K562 (cell line): ENCODE data around the gene SPHK1. TPM values are rescaled to one million over a fixed set of nuclear protein-coding genes. Genes with fewer than 3 reads are reported as not detected.
A peak's percentile ranks its signal among the peaks of the same experiment; 100 is the strongest.
"Not testable (repeated sequence)": the region's sequence is repeated elsewhere in the genome, so short reads cannot be mapped to it uniquely, and the experiment has no call there.

Experiments
- ATAC-seq: fragments of 200-7000 bp; cut with Tn5 transposase; 3 replicates; pipeline ENCODE4 v1.9.1; 2020; ENCODE audit warnings: moderate library complexity
- BruUV-seq: library from RNA; stranded (reverse); fragments of 400-500 nt; replicated peaks from 2 replicates; lab custom pipeline; 2021; lab: Mats Ljungman, UMichigan
- CTCF ChIA-PET: fragments of 300-600 bp; formaldehyde crosslinking; extraction: SDS; loops from one replicate; lab custom pipeline; 2021; ENCODE audit warnings: low intra/inter-chr PET ratio; lab: Yijun Ruan, JAX
- POLR2A ChIA-PET: fragments of 300-600, 350-650 bp; sonication (Branson Sonifier 250); formaldehyde crosslinking; extraction: SDS; loops from one replicate; lab custom pipeline; 2021; ENCODE audit warnings: antibody characterized with exemption, inconsistent platforms; lab: Yijun Ruan, JAX
- DNase-seq, 4 experiments: peaks; one replicate each; pipeline versions ENCODE4 v3.0.0 to v3.0.0-alpha.2; 2011 to 2018; ENCODE audit warnings: low spot score in 3 of 4, mixed read lengths in 3 of 4; ENCODE audit errors: extremely low read depth in 1 of 4
- FAIRE-seq: peaks from 2 replicates; lab custom pipeline; 2011; peaks lifted over from hg19 to GRCh38; lab: Jason Lieb, UNC
- H2AFZ ChIP-seq: 2 replicates; pipeline ENCODE4 v1.6.0; 2011; ENCODE audit warnings: low read depth, low read length, control low read depth, inconsistent platforms
- H3K27ac ChIP-seq: fragments of 200-600 bp; 3 replicates; pipeline ENCODE4 v1.8.0; 2011; ENCODE audit warnings: low read depth, mild to moderate bottlenecking, control low read depth, inconsistent platforms, low read length, moderate library complexity, mixed read lengths; ENCODE audit errors: extremely low read depth
- H3K27me3 ChIP-seq, 2 experiments: fragments of 300-600 bp in 1 of 2; 2 replicates in 1 of 2; 3 replicates in 1 of 2; pipeline versions ENCODE4 v1.6.0 to v1.8.0; 2011; ENCODE audit warnings: inconsistent platforms in 2 of 2, low read length in 2 of 2, mild to moderate bottlenecking in 1 of 2, mixed read lengths in 1 of 2, moderate library complexity in 1 of 2; ENCODE audit not compliant: control insufficient read depth in 2 of 2, insufficient read depth in 2 of 2
- H3K36me3 ChIP-seq: fragments of 300-600 bp; 3 replicates; pipeline ENCODE4 v1.8.0; 2011; ENCODE audit warnings: mild to moderate bottlenecking, low read length, inconsistent platforms; ENCODE audit not compliant: control insufficient read depth, insufficient read depth
- H3K4me1 ChIP-seq, 2 experiments: fragments of 200-600 bp in 1 of 2; replicated peaks in 1 of 2; 2 replicates in 1 of 2; 3 replicates in 1 of 2; pipeline versions ENCODE4 v1.5.1 to v1.8.0; 2011; ENCODE audit warnings: inconsistent platforms in 2 of 2, low read length in 2 of 2, mild to moderate bottlenecking in 1 of 2, mixed read lengths in 1 of 2, moderate library complexity in 1 of 2; ENCODE audit not compliant: control insufficient read depth in 2 of 2, insufficient read depth in 2 of 2
- H3K4me2 ChIP-seq: 2 replicates; pipeline ENCODE4 v1.6.1; 2011; ENCODE audit warnings: low read length, control low read depth, inconsistent platforms, mixed read lengths; ENCODE audit not compliant: insufficient read depth
- H3K4me3 ChIP-seq: fragments of 200-600 bp; sonication (generic), shearing (Covaris generic); 2 replicates; pipeline ENCODE4 v1.5.1; 2016; ENCODE audit warnings: control low read depth, inconsistent platforms
- H3K79me2 ChIP-seq: fragments of 200-600 bp; 3 replicates; pipeline ENCODE4 v1.8.0; 2011; ENCODE audit warnings: low read length, inconsistent platforms; ENCODE audit not compliant: control insufficient read depth, insufficient read depth
- H3K9ac ChIP-seq, 2 experiments: 2 replicates each; pipeline versions ENCODE4 v1.6.0 to v1.6.1; 2011; ENCODE audit warnings: low read depth in 2 of 2, low read length in 2 of 2, control low read depth in 1 of 2, inconsistent platforms in 1 of 2, mild to moderate bottlenecking in 1 of 2, mixed read lengths in 1 of 2; ENCODE audit not compliant: insufficient read depth in 1 of 2
- H3K9me1 ChIP-seq: one replicate; pipeline ENCODE4 v1.6.0; 2011; ENCODE audit warnings: inconsistent platforms, mild to moderate bottlenecking, low read length, moderate library complexity; ENCODE audit not compliant: control insufficient read depth, insufficient read depth
- H3K9me3 ChIP-seq: replicated peaks from 2 replicates; pipeline ENCODE4 v1.5.1; 2011; ENCODE audit warnings: low read depth, low read length, inconsistent platforms; ENCODE audit not compliant: control insufficient read depth, insufficient read depth
- H4K20me1 ChIP-seq: replicated peaks from 2 replicates; pipeline ENCODE4 v1.6.1; 2011; ENCODE audit warnings: low read length, inconsistent platforms, mixed read lengths; ENCODE audit not compliant: control insufficient read depth, insufficient read depth
- CEBPB ChIP-seq: fragments of 450-650 bp; IDR thresholded peaks from 2 replicates; pipeline ENCODE4 v1.6.1; 2016; ENCODE audit warnings: missing genetic modification characterization, missing compliant biosample characterization
- WGBS: fragments of 100-300 bp; shearing (Covaris generic); methylation state at CpG from one replicate; pipeline ENCODE4 v1.1.6; 2016; ENCODE audit warnings: low coverage, mixed read lengths; ENCODE audit not compliant: insufficient coverage; ENCODE audit errors: missing lambda C conversion rate; 5-methylcytosine and 5-hydroxymethylcytosine counted together
- in situ Hi-C: fragments of 300-500 bp; cut with MboI; formaldehyde crosslinking; loops from 4 replicates; pipeline ENCODE4 v1.15.0; 2018; ENCODE audit warnings: inconsistent platforms, mixed read lengths
- intact Hi-C: fragments of 100-400 bp; cut with micrococcal nuclease; formaldehyde crosslinking; loops from 2 replicates; pipeline ENCODE4 v1.14.2; 2022
- polyA plus RNA-seq, 8 experiments: library from polyadenylated mRNA; depleted of rRNA in 4 of 8; stranded (reverse) in 5 of 8; unstranded in 3 of 8; fragments of >200 nt; fragmentation: Nextera tagmentation in 2 of 8; fragmentation: Illumina TruSeq in 1 of 8; extraction: Ambion mirVana in 2 of 8; extraction: Trizol in 1 of 8; gene quantifications; 2 replicates each; pipeline versions ENCODE4 v1.2.1 to v1.2.3, GENCODE V29; 2011 to 2014; ENCODE audit warnings: inconsistent platforms in 1 of 8, missing spikeins in 1 of 8
- total RNA-seq, 7 experiments: library from RNA; depleted of rRNA in 6 of 7; stranded (reverse); fragments of >200 nt in 6 of 7; fragmentation: Illumina TruSeq in 2 of 7; extraction: Trizol in 2 of 7; gene quantifications; 2 replicates each; pipeline versions ENCODE4 v1.2.1 to v1.2.3, GENCODE V29; 2011 to 2021; ENCODE audit warnings: low replicate concordance in 1 of 7
- TF ChIP-seq, protein P1 (sequence below): fragments of 250-450 bp; sonication (Bioruptor Pico); IDR thresholded peaks from 2 replicates; pipeline ENCODE4 v1.5.0; 2020; ENCODE audit warnings: mild to moderate bottlenecking, borderline replicate concordance

Gene SPHK1
- total and polyA plus RNA-seq, 9 of the 15 experiments (the other 6 are each of a cell fraction or from before 2014, with no cell fraction given) = 0.21 to 60.3 (median 14.5) TPM

DNA sequence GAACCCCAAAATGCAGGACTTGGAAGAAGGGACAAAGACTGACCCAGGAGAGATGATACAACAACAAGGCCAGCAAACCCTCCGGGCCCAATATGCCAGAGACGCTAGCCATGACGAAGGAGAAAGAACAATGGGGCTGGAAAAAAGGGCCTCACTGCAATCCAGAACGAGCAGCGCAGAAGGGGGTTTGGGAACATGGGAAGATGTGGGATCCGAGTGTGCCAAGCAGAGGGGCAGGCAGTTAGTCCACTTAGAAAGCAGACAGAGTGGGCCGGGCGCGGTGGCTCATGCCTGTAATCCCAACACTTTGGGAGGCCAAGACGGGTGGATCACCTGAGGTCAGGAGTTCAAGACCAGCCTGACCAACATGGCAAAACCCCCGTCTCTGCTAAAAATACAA, 37.5 kb upstream of the SPHK1 start:
- in situ Hi-C loops, FAIRE-seq, H3K27ac ChIP-seq, H3K9me1 ChIP-seq, H2AFZ ChIP-seq, intact Hi-C loops, BruUV-seq, H3K4me2 ChIP-seq, H3K9ac ChIP-seq, DNase-seq, H3K4me3 ChIP-seq, H3K79me2 ChIP-seq, H3K9me3 ChIP-seq, H4K20me1 ChIP-seq, ATAC-seq, H3K27me3 ChIP-seq, POLR2A ChIA-PET: not testable (repeated sequence)
- 98% methylated on average over 7 of the region's 11 CpGs for WGBS
- CTCF ChIA-PET = interaction anchor here (0.6 kb wide), 1 partner anchor 12 kb away, joined by 4 read pairs; no protein-coding TSS in a partner anchor
- peaks cover 7 to 17% of the 10 kb centered on the region in 2 experiments; a peak in 4 of 5 replicates for H3K4me1 ChIP-seq
- peaks cover 44% of the 10 kb centered on the region for H3K36me3 ChIP-seq

DNA sequence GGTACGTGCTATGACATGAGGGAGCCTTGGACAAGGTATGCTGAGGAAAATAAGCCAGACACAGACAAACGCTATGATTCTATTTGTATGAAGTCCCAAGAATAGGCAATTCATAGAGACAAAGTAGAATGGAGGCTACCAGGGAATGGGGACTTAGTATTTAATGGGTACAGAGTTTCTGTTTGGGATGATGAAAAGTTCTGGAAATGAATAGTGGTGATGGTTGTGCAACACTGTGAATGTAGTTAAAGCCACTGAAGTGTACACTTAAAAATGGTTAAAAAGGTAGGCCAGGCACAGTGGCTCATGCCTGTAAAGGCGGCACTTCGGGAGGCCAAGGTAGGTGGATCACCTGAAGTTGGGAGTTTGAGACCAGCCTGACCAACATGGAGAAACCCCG, 33.9 kb upstream of the SPHK1 start:
- DNase-seq = no peak
- peaks cover 22% of the 10 kb centered on the region for H3K36me3 ChIP-seq
- H2AFZ ChIP-seq = no peak overlapping the region
- peaks cover 22% of the 10 kb centered on the region for H3K79me2 ChIP-seq
- H3K4me1 ChIP-seq = peaks cover 22 to 36% of the 10 kb centered on the region in 2 experiments; a peak in 4 of 5 replicates
- TF ChIP-seq CEBPB = 0 out of 2 replicates have a peak, but pooled peaks have one; percentile 32
- TF ChIP-seq, protein P1, sequence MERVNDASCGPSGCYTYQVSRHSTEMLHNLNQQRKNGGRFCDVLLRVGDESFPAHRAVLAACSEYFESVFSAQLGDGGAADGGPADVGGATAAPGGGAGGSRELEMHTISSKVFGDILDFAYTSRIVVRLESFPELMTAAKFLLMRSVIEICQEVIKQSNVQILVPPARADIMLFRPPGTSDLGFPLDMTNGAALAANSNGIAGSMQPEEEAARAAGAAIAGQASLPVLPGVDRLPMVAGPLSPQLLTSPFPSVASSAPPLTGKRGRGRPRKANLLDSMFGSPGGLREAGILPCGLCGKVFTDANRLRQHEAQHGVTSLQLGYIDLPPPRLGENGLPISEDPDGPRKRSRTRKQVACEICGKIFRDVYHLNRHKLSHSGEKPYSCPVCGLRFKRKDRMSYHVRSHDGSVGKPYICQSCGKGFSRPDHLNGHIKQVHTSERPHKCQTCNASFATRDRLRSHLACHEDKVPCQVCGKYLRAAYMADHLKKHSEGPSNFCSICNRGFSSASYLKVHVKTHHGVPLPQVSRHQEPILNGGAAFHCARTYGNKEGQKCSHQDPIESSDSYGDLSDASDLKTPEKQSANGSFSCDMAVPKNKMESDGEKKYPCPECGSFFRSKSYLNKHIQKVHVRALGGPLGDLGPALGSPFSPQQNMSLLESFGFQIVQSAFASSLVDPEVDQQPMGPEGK (CRISPR knock-in tag) = no peak
- in situ Hi-C loops = no loop called here
- H3K4me2 ChIP-seq = no peak overlapping the region
- ChIA-PET POLR2A (interaction anchor here (0.7 kb wide), 1 partner anchor 335 kb away, joined by 3 read pairs; no protein-coding TSS in a partner anchor), CTCF (no interaction called here)
- H4K20me1 ChIP-seq = no peaks in the 10 kb centered on the region
- H3K27ac ChIP-seq = no peak overlapping the region
- H3K9me3 ChIP-seq = no peaks in the 10 kb centered on the region; the same call in 1 of the 2 replicates
- ATAC-seq = no peak
- no peaks in the 10 kb centered on the region for H3K27me3 ChIP-seq
- intact Hi-C loops = no loop called here
- H3K9me1 ChIP-seq = no peaks in the 10 kb centered on the region
- H3K9ac ChIP-seq = no peak overlapping the region
- 98% methylated on average over 5 of the region's 5 CpGs for WGBS
- H3K4me3 ChIP-seq = no peak overlapping the region
- FAIRE-seq = no peak
- no TSS peak for BruUV-seq
